Measurements from ENCODE around the gene LCNL1. TPM values are rescaled to one million over a fixed set of nuclear protein-coding genes. Genes with fewer than 3 reads are reported as not detected.

LCNL1 gene
- total RNA-seq, 2 experiments from 2014 or later = not detected

Other genes starting within 250 kb of the LCNL1 start
- 1 to 10 TPM; 1.2 to 1.5 TPM for gene LCN10, start 240.1 kb upstream of the LCNL1 start, total RNA-seq
- not detected for gene LCN6, start 234.5 kb upstream of the LCNL1 start, total RNA-seq
- not detected for gene LCN8, start 224.8 kb upstream of the LCNL1 start, total RNA-seq
- not detected for gene LCN15, start 218.5 kb upstream of the LCNL1 start, total RNA-seq
- gene TMEM141, start 191.6 kb upstream of the LCNL1 start, total RNA-seq = 10 to 100 TPM; 42.3 to 45.2 TPM
- under 1 TPM; 0.21 to 0.36 TPM for gene CCDC183, start 186.7 kb upstream of the LCNL1 start, total RNA-seq
- 10 to 100 TPM; 83.4 to 85.3 TPM for gene RABL6, start 175.0 kb upstream of the LCNL1 start, total RNA-seq
- gene AJM1, start 140.5 kb upstream of the LCNL1 start, total RNA-seq = 1 to 10 TPM; 3.8 to 4.2 TPM
- 10 to 100 TPM; 92.2 to 95.5 TPM for gene PHPT1, start 133.6 kb upstream of the LCNL1 start, total RNA-seq
- gene MAMDC4, start 130.6 kb upstream of the LCNL1 start, total RNA-seq = 10 to 100 TPM; 13.0 to 14.3 TPM
- gene EDF1, start 116.7 kb upstream of the LCNL1 start, total RNA-seq = 100 to 1,000 TPM; 302 to 311 TPM
- 10 to 100 TPM; 40.0 to 41.4 TPM for gene TRAF2, start 96.5 kb upstream of the LCNL1 start, total RNA-seq
- 10 to 100 TPM; 66.8 to 69.4 TPM for gene FBXW5, start 38.3 kb upstream of the LCNL1 start, total RNA-seq
- gene C8G, start 37.8 kb upstream of the LCNL1 start, total RNA-seq = under 1 TPM; 0.90 to 0.94 TPM
- 1 to 10 TPM; 1.6 to 2.1 TPM for gene LCN12, start 30.7 kb upstream of the LCNL1 start, total RNA-seq
- gene PTGDS, start 5.5 kb upstream of the LCNL1 start, total RNA-seq = not detected
- gene PAXX, start 9.4 kb downstream of the LCNL1 start, total RNA-seq = 10 to 100 TPM; 71.0 to 71.2 TPM
- under 1 TPM; 0.43 to 0.61 TPM for gene CLIC3, start 13.6 kb downstream of the LCNL1 start, total RNA-seq
- gene ABCA2, start 45.2 kb downstream of the LCNL1 start, total RNA-seq = 10 to 100 TPM; 22.1 to 22.9 TPM
- 1 to 10 TPM in 1 of 2 experiments, under 1 TPM in 1; 0.85 to 1.3 TPM for gene FUT7, start 49.1 kb downstream of the LCNL1 start, total RNA-seq
- gene NPDC1, start 63.2 kb downstream of the LCNL1 start, total RNA-seq = 10 to 100 TPM; 36.0 to 42.6 TPM
- gene ENTPD2, start 71.1 kb downstream of the LCNL1 start, total RNA-seq = not detected
- 1 to 10 TPM; 6.4 to 6.6 TPM for gene SAPCD2, start 87.6 kb downstream of the LCNL1 start, total RNA-seq
- 1 to 10 TPM; 6.7 to 7.7 TPM for gene UAP1L1, start 94.5 kb downstream of the LCNL1 start, total RNA-seq
- 10 to 100 TPM; 32.9 to 33.1 TPM for gene MAN1B1, start 104.0 kb downstream of the LCNL1 start, total RNA-seq
- 100 to 1,000 TPM; 195 to 208 TPM for gene DPP7, start 131.7 kb downstream of the LCNL1 start, total RNA-seq
- not detected for gene GRIN1, start 156.2 kb downstream of the LCNL1 start, total RNA-seq
- not detected for gene LRRC26, start 187.1 kb downstream of the LCNL1 start, total RNA-seq
- not detected for gene TMEM210, start 189.1 kb downstream of the LCNL1 start, total RNA-seq
- gene ANAPC2, start 205.6 kb downstream of the LCNL1 start, total RNA-seq = 10 to 100 TPM; 36.3 to 36.9 TPM
- gene SSNA1, start 205.7 kb downstream of the LCNL1 start, total RNA-seq = 10 to 100 TPM; 58.9 to 62.1 TPM
- gene TPRN, start 217.7 kb downstream of the LCNL1 start, total RNA-seq = 1 to 10 TPM; 6.1 to 6.7 TPM
- 10 to 100 TPM; 30.0 to 31.1 TPM for gene TMEM203, start 222.7 kb downstream of the LCNL1 start, total RNA-seq
- gene NDOR1, start 222.7 kb downstream of the LCNL1 start, total RNA-seq = 10 to 100 TPM; 29.4 to 31.3 TPM
- 1 to 10 TPM; 3.4 to 4.4 TPM for gene RNF208, start 239.2 kb downstream of the LCNL1 start, total RNA-seq
- gene CYSRT1, start 242.2 kb downstream of the LCNL1 start, total RNA-seq = under 1 TPM; 0.21 to 0.70 TPM
- gene RNF224, start 244.5 kb downstream of the LCNL1 start, total RNA-seq = not detected
- gene SLC34A3, start 247.9 kb downstream of the LCNL1 start, total RNA-seq = not detected

Data from activated CD4-positive, alpha-beta memory T cell treated with anti-CD3 and anti-CD28 coated beads for 36 hours (primary cell).